Smooth muscle cell (in vitro differentiated cells): ENCODE measurements around the gene ADAMTS17. TPM values are rescaled to one million over a fixed set of nuclear protein-coding genes. Genes with fewer than 3 reads are reported as not detected.

ENCODE experiments used
- DNase-seq: peaks from one replicate; lab custom pipeline; 2025; ENCODE audit not compliant: unreplicated experiment; lab: John Stamatoyannopoulos, UW
- H2AFZ ChIP-seq: fragments of 200-600 bp; sonication (generic); 2 replicates; pipeline ENCODE4 v1.6.0; 2016; ENCODE audit warnings: antibody characterized with exemption, low read depth, mild to moderate bottlenecking
- H3F3A ChIP-seq: fragments of 200-600 bp; sonication (generic); 2 replicates; pipeline ENCODE4 v1.6.0; 2017; ENCODE audit warnings: antibody characterized with exemption, low read depth
- H3K27ac ChIP-seq: fragments of 200-600 bp; sonication (generic); 2 replicates; pipeline ENCODE4 v1.5.1; 2016; ENCODE audit warnings: low read depth, mild to moderate bottlenecking
- H3K27me3 ChIP-seq: fragments of 200-600 bp; sonication (generic); 2 replicates; pipeline ENCODE4 v1.6.1; 2016; ENCODE audit warnings: low read depth, mild to moderate bottlenecking
- H3K36me3 ChIP-seq: fragments of 200-600 bp; sonication (generic); 2 replicates; pipeline ENCODE4 v1.5.1; 2016; ENCODE audit warnings: low read depth
- H3K4me1 ChIP-seq: fragments of 200-600 bp; sonication (generic); 2 replicates; pipeline ENCODE4 v1.5.1; 2016; ENCODE audit warnings: low read depth
- H3K4me2 ChIP-seq: fragments of 200-600 bp; sonication (generic); 2 replicates; pipeline ENCODE4 v1.6.0; 2016; ENCODE audit warnings: mild to moderate bottlenecking
- H3K4me3 ChIP-seq: fragments of 200-600 bp; sonication (generic); 2 replicates; pipeline ENCODE4 v1.5.1; 2016; ENCODE audit warnings: mild to moderate bottlenecking
- H3K79me2 ChIP-seq: fragments of 200-600 bp; sonication (generic); 2 replicates; pipeline ENCODE4 v1.6.0; 2016; ENCODE audit warnings: low read depth, mild to moderate bottlenecking
- H3K9ac ChIP-seq: fragments of 200-600 bp; sonication (generic); 2 replicates; pipeline ENCODE4 v1.6.0; 2016; ENCODE audit warnings: low read depth
- H3K9me3 ChIP-seq: fragments of 200-600 bp; sonication (generic); replicated peaks from 2 replicates; pipeline ENCODE4 v1.5.1; 2016; ENCODE audit warnings: low read depth
- H4K20me1 ChIP-seq: fragments of 200-600 bp; sonication (generic); 2 replicates; pipeline ENCODE4 v1.6.0; 2016; ENCODE audit warnings: low read depth
- WGBS: methylation state at CpG from one replicate; pipeline ENCODE4 v1.1.7; 2016; ENCODE audit warnings: low lambda C conversion rate; 5-methylcytosine and 5-hydroxymethylcytosine counted together
- polyA plus RNA-seq: library from polyadenylated mRNA; unstranded; fragments of >200 nt; fragmentation: Nextera tagmentation; extraction: Ambion mirVana; gene quantifications from 2 replicates; pipeline ENCODE4 v1.2.1, GENCODE V29; 2016
- total RNA-seq: library from RNA; depleted of rRNA; stranded (reverse); fragments of >200 nt; gene quantifications from 2 replicates; pipeline ENCODE4 v1.2.3, GENCODE V29; 2014
- TF ChIP-seq, protein P1 (sequence below): fragments of 200-600 bp; sonication (generic); IDR thresholded peaks from 2 replicates; pipeline ENCODE4 v1.5.1; 2017; ENCODE audit warnings: borderline replicate concordance, mild to moderate bottlenecking, antibody characterized with exemption; ENCODE audit not compliant: insufficient read depth, poor library complexity, severe bottlenecking

ADAMTS17 gene
- total and polyA plus RNA-seq, 2 experiments from 2014 or later, result 0.63 to 3.1 TPM

DNA sequence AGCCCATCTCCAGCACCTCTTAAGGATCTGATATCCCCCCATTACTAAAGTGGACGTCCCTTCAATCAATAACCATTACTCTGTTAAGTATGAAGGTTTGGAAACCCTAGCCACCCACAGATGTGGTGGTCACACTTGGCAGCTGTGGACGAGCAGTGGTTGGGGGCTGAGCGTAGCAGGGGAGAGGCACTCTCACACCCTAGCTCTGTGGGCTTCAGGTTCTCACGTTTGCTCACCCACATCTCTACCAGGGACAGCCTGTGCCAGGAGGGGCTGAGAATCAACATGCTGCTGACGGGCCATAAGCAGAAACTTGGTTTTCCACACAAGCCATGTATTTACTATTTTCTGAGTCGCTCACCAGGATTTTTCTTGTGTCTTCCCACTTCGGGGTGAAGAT lies 287.2 kb downstream of the ADAMTS17 start:
- no peak overlapping the region for H2AFZ ChIP-seq
- no peaks in the 10 kb centered on the region for H4K20me1 ChIP-seq
- WGBS, result 81% methylated on average over 7 of the region's 7 CpGs
- H3K4me1 ChIP-seq, result no peaks in the 10 kb centered on the region
- H3F3A ChIP-seq, result no peaks in the 10 kb centered on the region
- no peak overlapping the region for H3K4me3 ChIP-seq
- H3K79me2 ChIP-seq, result no peaks in the 10 kb centered on the region
- no peaks in the 10 kb centered on the region for H3K9me3 ChIP-seq
- no peak overlapping the region for H3K27ac ChIP-seq
- H3K36me3 ChIP-seq, result no peaks in the 10 kb centered on the region
- no peak overlapping the region for H3K9ac ChIP-seq
- H3K4me2 ChIP-seq, result no peak overlapping the region
- peaks cover 9% of the 10 kb centered on the region for H3K27me3 ChIP-seq
- no peak for DNase-seq
- TF ChIP-seq, protein P1, sequence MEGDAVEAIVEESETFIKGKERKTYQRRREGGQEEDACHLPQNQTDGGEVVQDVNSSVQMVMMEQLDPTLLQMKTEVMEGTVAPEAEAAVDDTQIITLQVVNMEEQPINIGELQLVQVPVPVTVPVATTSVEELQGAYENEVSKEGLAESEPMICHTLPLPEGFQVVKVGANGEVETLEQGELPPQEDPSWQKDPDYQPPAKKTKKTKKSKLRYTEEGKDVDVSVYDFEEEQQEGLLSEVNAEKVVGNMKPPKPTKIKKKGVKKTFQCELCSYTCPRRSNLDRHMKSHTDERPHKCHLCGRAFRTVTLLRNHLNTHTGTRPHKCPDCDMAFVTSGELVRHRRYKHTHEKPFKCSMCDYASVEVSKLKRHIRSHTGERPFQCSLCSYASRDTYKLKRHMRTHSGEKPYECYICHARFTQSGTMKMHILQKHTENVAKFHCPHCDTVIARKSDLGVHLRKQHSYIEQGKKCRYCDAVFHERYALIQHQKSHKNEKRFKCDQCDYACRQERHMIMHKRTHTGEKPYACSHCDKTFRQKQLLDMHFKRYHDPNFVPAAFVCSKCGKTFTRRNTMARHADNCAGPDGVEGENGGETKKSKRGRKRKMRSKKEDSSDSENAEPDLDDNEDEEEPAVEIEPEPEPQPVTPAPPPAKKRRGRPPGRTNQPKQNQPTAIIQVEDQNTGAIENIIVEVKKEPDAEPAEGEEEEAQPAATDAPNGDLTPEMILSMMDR, result no peak

DNA sequence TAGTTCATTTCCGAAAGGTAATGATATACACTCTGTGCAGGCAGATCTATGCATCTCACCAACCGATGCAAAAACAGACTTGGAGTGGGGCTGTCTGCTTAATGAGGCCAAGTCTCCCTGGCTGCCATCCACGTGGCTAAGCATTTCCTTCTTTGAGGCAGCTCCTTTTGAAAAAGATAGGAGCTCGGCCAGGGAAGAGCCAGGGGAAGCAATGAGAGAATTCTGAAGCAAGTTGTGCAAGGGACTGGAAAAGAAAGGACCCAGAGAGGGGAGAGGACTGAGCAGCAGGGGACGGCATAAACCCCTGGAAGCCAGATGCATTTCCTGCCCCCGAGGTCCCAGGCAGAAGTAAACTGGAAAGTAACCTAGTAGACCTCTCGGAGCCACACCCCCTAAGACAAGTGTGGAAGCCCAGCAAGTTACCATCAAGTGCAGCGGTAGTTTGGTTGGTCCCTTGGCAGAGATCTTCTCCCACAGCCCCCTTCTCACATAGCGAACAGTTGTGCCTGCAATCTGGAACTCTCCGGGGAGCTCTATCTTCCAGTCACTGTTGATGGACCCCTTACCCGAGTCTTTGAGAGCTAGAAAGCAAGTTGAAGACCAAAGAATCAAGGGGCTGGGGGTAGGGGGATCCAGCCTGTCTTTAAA lies 288.2 kb downstream of the ADAMTS17 start:
- Histone ChIP-seq H3K9me3 (no peaks in the 10 kb centered on the region), H4K20me1 (no peaks in the 10 kb centered on the region), H3F3A (no peaks in the 10 kb centered on the region), H3K36me3 (no peaks in the 10 kb centered on the region), H2AFZ (no peak overlapping the region), H3K4me3 (no peak overlapping the region), H3K27me3 (peaks cover 9% of the 10 kb centered on the region), H3K79me2 (no peaks in the 10 kb centered on the region), H3K9ac (no peak overlapping the region), H3K4me1 (no peaks in the 10 kb centered on the region), H3K27ac (no peak overlapping the region), H3K4me2 (no peak overlapping the region)
- TF ChIP-seq, protein P1, result no peak
- 82% methylated on average over 11 of the region's 11 CpGs for WGBS
- no peak for DNase-seq

DNA sequence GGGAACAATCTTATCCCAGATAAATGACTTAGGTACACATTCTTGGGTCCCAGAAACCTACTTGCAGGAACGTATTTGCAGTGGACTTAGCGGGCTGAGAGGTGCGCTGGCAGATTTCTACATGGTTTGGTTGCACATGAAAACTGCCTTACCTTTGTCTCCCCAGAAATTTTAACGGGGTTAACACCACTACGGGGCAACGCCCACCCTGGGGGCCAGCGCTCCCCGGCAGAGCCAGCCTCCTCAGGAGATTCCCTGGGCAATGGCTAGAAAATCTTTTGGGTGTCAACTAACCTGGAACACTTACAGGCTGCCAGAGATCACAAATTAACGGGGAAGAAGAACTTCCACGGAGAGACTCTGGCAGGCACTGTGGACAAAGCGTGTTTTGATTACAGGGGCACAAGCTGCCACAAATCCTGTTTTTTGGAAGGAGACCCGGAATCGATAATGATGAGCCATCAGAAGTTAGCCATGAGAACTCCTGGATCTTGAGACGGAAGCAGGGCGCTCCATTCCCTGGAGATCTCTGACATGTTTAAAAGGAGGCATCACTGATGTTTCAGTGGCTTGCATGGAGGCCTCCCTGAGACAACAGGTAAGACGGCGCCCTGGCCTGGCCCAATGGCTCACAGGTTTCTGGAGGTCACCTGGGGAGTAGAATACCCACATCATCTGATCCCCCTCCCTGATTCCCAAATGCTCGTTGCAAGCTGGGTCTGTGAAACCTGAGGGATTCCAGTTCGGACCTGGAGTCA lies 288.9 kb downstream of the ADAMTS17 start:
- Histone ChIP-seq H3K4me1 (no peaks in the 10 kb centered on the region), H3K27ac (no peak overlapping the region), H3K9me3 (no peaks in the 10 kb centered on the region), H3K9ac (no peak overlapping the region), H4K20me1 (no peaks in the 10 kb centered on the region), H3F3A (no peaks in the 10 kb centered on the region), H3K4me3 (no peak overlapping the region), H3K27me3 (peaks cover 9% of the 10 kb centered on the region), H2AFZ (no peak overlapping the region), H3K79me2 (no peaks in the 10 kb centered on the region), H3K4me2 (no peak overlapping the region), H3K36me3 (no peaks in the 10 kb centered on the region)
- 93% methylated on average over 19 of the region's 19 CpGs for WGBS
- TF ChIP-seq, protein P1, result no peak
- no peak for DNase-seq
